GM12878 (cell line): ENCODE data around the gene MKX. TPM values are rescaled to one million over a fixed set of nuclear protein-coding genes. Genes with fewer than 3 reads are reported as not detected.

Experiments
- ATAC-seq: fragments of 200-7000 bp; cut with Tn5 transposase; 3 replicates; pipeline ENCODE4 v1.9.1; 2020; ENCODE audit warnings: mild to moderate bottlenecking, moderate library complexity
- BruUV-seq: library from RNA; stranded (reverse); fragments of 400-500 nt; replicated peaks from 2 replicates; lab custom pipeline; 2021; lab: Mats Ljungman, UMichigan
- CTCF ChIA-PET: fragments of 300-600 bp; sonication (Branson Sonifier 250); formaldehyde crosslinking; extraction: SDS; loops from one replicate; lab custom pipeline; 2021; ENCODE audit warnings: inconsistent platforms; lab: Yijun Ruan, JAX
- POLR2A ChIA-PET: fragments of 350-600 bp; formaldehyde crosslinking; extraction: SDS; loops from one replicate; lab custom pipeline; 2021; ENCODE audit warnings: inconsistent platforms; lab: Charles Lee
- RAD21 ChIA-PET: fragments of 300-600 bp; sonication (Branson Sonifier 250); formaldehyde crosslinking; loops from one replicate; lab custom pipeline; 2023; ENCODE audit warnings: antibody characterized with exemption; ENCODE audit not compliant: unreplicated experiment; lab: Charles Lee
- SMC1A ChIA-PET: fragments of 300-600 bp; sonication (Branson Sonifier 250); formaldehyde crosslinking; loops from one replicate; lab custom pipeline; 2023; ENCODE audit not compliant: unreplicated experiment, uncharacterized antibody; lab: Charles Lee
- DNase-seq: peaks from one replicate; pipeline ENCODE4 v3.0.0-alpha.2; 2011; ENCODE audit warnings: low read depth, low spot score
- FAIRE-seq: peaks from 3 replicates; lab custom pipeline; 2011; peaks lifted over from hg19 to GRCh38; lab: Jason Lieb, UNC
- H2AFZ ChIP-seq: 2 replicates; pipeline ENCODE4 v1.6.0; 2011; ENCODE audit warnings: low read depth, low read length, control low read depth; ENCODE audit not compliant: control insufficient read depth
- H3K27ac ChIP-seq: 2 replicates; pipeline ENCODE4 v1.5.1; 2011; ENCODE audit warnings: control low read depth; ENCODE audit not compliant: control insufficient read depth, insufficient read depth
- H3K27me3 ChIP-seq, 2 experiments: replicated peaks in 1 of 2; 2 replicates each; pipeline versions ENCODE4 v1.6.0 to v1.6.1; 2011; ENCODE audit warnings: low read length in 1 of 2; ENCODE audit not compliant: control insufficient read depth in 2 of 2, insufficient read depth in 2 of 2
- H3K36me3 ChIP-seq, 2 experiments: 2 replicates each; pipeline ENCODE4 v1.5.1; 2011; ENCODE audit warnings: low read length in 1 of 2; ENCODE audit not compliant: control insufficient read depth in 2 of 2, insufficient read depth in 2 of 2
- H3K4me1 ChIP-seq: 2 replicates; pipeline ENCODE4 v1.6.1; 2011; ENCODE audit warnings: mild to moderate bottlenecking, low read length, moderate library complexity, mixed read lengths; ENCODE audit not compliant: control insufficient read depth, insufficient read depth
- H3K4me2 ChIP-seq: 2 replicates; pipeline ENCODE4 v1.6.0; 2011; ENCODE audit warnings: control low read depth; ENCODE audit not compliant: control insufficient read depth, insufficient read depth
- H3K4me3 ChIP-seq: fragments of 200-600 bp; sonication (generic); 2 replicates; pipeline ENCODE4 v1.5.1; 2016
- H3K79me2 ChIP-seq: 2 replicates; pipeline ENCODE4 v1.6.0; 2011; ENCODE audit warnings: low read length; ENCODE audit not compliant: control insufficient read depth, insufficient read depth
- H3K9ac ChIP-seq: 2 replicates; pipeline ENCODE4 v1.8.0; 2011; ENCODE audit warnings: low read length, control low read depth, mixed read lengths; ENCODE audit not compliant: control insufficient read depth, insufficient read depth
- H3K9me3 ChIP-seq: replicated peaks from 3 replicates; pipeline ENCODE4 v1.5.1; 2011; ENCODE audit warnings: mild to moderate bottlenecking, low read length; ENCODE audit not compliant: control insufficient read depth, insufficient read depth
- H4K20me1 ChIP-seq: 2 replicates; pipeline ENCODE4 v1.6.0; 2011; ENCODE audit not compliant: control insufficient read depth, insufficient read depth
- CHD2 ChIP-seq: IDR thresholded peaks from 2 replicates; pipeline ENCODE4 v1.6.1; 2011; ENCODE audit warnings: low read depth, low read length, improper control_type of control experiment, borderline replicate concordance
- EZH2 ChIP-seq: IDR thresholded peaks from 2 replicates; pipeline ENCODE4 v1.6.1; 2012; ENCODE audit warnings: low read depth, mild to moderate bottlenecking, control low read depth, inconsistent platforms, low read length, borderline replicate concordance; ENCODE audit not compliant: control insufficient read depth
- KAT2A ChIP-seq: conservative IDR thresholded peaks from 2 replicates; pipeline ENCODE4 v1.6.1; 2011; ENCODE audit warnings: low read depth, low read length; ENCODE audit not compliant: control insufficient read depth
- POLR2AphosphoS5 ChIP-seq: IDR thresholded peaks from 2 replicates; pipeline ENCODE4 v1.6.1; 2011; ENCODE audit warnings: mild to moderate bottlenecking, low read length, inconsistent platforms
- RBBP5 ChIP-seq: fragments of 200-600 bp; sonication (generic); conservative IDR thresholded peaks from 2 replicates; pipeline ENCODE4 v1.6.1; 2016
- RCOR1 ChIP-seq: conservative IDR thresholded peaks from 2 replicates; pipeline ENCODE4 v1.6.1; 2012; ENCODE audit warnings: low read depth, low read length, improper control_type of control experiment
- RUNX3 ChIP-seq: IDR thresholded peaks from 2 replicates; pipeline ENCODE4 v1.6.1; 2012; ENCODE audit warnings: low read length, inconsistent platforms
- TCF3 ChIP-seq: IDR thresholded peaks from 2 replicates; pipeline ENCODE4 v1.6.1; 2012; ENCODE audit warnings: low read depth, mild to moderate bottlenecking, low read length, borderline replicate concordance; ENCODE audit not compliant: insufficient read depth
- YY1 ChIP-seq: IDR thresholded peaks from 2 replicates; pipeline ENCODE4 v1.6.1; 2011; ENCODE audit warnings: low read depth, mild to moderate bottlenecking, low read length
- WGBS: methylation state at CpG from one replicate; pipeline ENCODE4 v1.1.6; 2016; ENCODE audit warnings: low lambda C conversion rate; ENCODE audit not compliant: insufficient replicate concordance, insufficient coverage; ENCODE audit errors: missing lambda C conversion rate; 5-methylcytosine and 5-hydroxymethylcytosine counted together
- in situ Hi-C: fragments of 300-500 bp; cut with MboI; formaldehyde crosslinking; loops from 9 replicates; pipeline ENCODE4 v1.14.3; 2018; ENCODE audit warnings: mixed read lengths
- intact Hi-C: fragments of 100-400 bp; cut with micrococcal nuclease; formaldehyde crosslinking; loops from one replicate; pipeline ENCODE4 v1.14.2; 2022; ENCODE audit not compliant: unreplicated experiment
- polyA plus RNA-seq, 11 experiments: library from polyadenylated mRNA; depleted of rRNA in 4 of 11; unstranded in 6 of 11; stranded (reverse) in 5 of 11; fragments of >200 nt; fragmentation: Nextera tagmentation in 4 of 11; fragmentation: Illumina TruSeq in 1 of 11; extraction: Ambion mirVana in 4 of 11; extraction: Trizol in 1 of 11; gene quantifications; 1 replicate in 1 of 11; 2 replicates in 10 of 11; pipeline versions ENCODE4 v1.2.1 to v1.2.3, GENCODE V29; 2011 to 2016; ENCODE audit warnings: inconsistent platforms in 2 of 11, missing spikeins in 2 of 11, low read depth in 1 of 11
- total RNA-seq, 4 experiments: library from RNA; depleted of rRNA in 3 of 4; stranded (reverse); fragments of >200 nt in 3 of 4; fragmentation: Illumina TruSeq in 1 of 4; extraction: Trizol in 1 of 4; gene quantifications; 2 replicates each; pipeline versions ENCODE4 v1.2.1 to v1.2.3, GENCODE V29; 2013 to 2021
- TF ChIP-seq, protein P1 (sequence below): IDR thresholded peaks from 2 replicates; pipeline ENCODE4 v1.6.1; 2011; ENCODE audit warnings: borderline replicate concordance, low read depth, mild to moderate bottlenecking, moderate library complexity, mixed read lengths, low read length; ENCODE audit not compliant: insufficient read depth; ENCODE audit errors: extremely low read length
- TF ChIP-seq, protein P2 (sequence below): fragments of 450-650 bp; IDR thresholded peaks from 2 replicates; pipeline ENCODE4 v1.6.1; 2017; ENCODE audit warnings: borderline replicate concordance

MKX gene
- total and polyA plus RNA-seq, 10 of the 15 experiments (the other 5 are each of a cell fraction or from before 2014, with no cell fraction given): not detected

DNA sequence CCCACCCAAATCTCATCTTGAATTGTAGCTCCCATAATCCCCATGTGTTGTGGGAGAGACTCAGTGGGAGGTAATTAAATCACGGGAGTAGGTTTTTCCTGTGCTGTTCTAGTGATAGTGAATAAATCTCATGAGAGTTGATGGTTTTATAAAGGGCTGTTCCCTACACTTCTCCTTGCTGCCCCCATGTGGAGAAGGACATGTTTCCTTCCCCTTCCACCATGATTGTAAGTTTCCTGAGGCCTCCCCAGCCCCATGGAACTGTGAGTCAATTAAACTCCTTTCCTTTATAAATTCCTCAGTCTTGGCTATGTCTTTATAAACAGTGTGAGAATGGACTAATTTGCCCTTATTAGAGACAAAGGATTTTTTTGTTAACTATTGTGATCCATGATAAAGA lies 48.5 kb upstream of the MKX start:
- H2AFZ ChIP-seq: no peak overlapping the region
- no peak overlapping the region for H3K27ac ChIP-seq
- H3K9ac ChIP-seq: no peak overlapping the region
- DNase-seq (no peak), FAIRE-seq (no peak), ATAC-seq (no peak)
- intact Hi-C loops (no loop called here), in situ Hi-C loops (no loop called here)
- no peaks in the 10 kb centered on the region for H3K4me1 ChIP-seq
- BruUV-seq: no TSS peak
- 0% methylated on average over 1 of the region's 1 CpG for WGBS
- ChIA-PET RAD21 (no interaction called here), SMC1A (no interaction called here), POLR2A (no interaction called here), CTCF (no interaction called here)
- no peak overlapping the region for H3K4me3 ChIP-seq
- H3K79me2 ChIP-seq: no peaks in the 10 kb centered on the region
- H3K4me2 ChIP-seq: no peak overlapping the region
- no peaks in the 10 kb centered on the region for H4K20me1 ChIP-seq
- H3K9me3 ChIP-seq: no peaks in the 10 kb centered on the region
- no peaks in the 10 kb centered on the region for H3K36me3 ChIP-seq
- no peaks in the 10 kb centered on the region; a peak in 1 of 4 replicates for H3K27me3 ChIP-seq
- TF ChIP-seq, protein P1, sequence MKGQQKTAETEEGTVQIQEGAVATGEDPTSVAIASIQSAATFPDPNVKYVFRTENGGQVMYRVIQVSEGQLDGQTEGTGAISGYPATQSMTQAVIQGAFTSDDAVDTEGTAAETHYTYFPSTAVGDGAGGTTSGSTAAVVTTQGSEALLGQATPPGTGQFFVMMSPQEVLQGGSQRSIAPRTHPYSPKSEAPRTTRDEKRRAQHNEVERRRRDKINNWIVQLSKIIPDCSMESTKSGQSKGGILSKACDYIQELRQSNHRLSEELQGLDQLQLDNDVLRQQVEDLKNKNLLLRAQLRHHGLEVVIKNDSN: no peak
- TF ChIP-seq, protein P2, sequence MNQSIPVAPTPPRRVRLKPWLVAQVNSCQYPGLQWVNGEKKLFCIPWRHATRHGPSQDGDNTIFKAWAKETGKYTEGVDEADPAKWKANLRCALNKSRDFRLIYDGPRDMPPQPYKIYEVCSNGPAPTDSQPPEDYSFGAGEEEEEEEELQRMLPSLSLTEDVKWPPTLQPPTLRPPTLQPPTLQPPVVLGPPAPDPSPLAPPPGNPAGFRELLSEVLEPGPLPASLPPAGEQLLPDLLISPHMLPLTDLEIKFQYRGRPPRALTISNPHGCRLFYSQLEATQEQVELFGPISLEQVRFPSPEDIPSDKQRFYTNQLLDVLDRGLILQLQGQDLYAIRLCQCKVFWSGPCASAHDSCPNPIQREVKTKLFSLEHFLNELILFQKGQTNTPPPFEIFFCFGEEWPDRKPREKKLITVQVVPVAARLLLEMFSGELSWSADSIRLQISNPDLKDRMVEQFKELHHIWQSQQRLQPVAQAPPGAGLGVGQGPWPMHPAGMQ: no peak
- no peak for TF ChIP-seq RBBP5
- no peak for TF ChIP-seq RCOR1
- TF ChIP-seq, all 136 proteins: peak for 0

DNA sequence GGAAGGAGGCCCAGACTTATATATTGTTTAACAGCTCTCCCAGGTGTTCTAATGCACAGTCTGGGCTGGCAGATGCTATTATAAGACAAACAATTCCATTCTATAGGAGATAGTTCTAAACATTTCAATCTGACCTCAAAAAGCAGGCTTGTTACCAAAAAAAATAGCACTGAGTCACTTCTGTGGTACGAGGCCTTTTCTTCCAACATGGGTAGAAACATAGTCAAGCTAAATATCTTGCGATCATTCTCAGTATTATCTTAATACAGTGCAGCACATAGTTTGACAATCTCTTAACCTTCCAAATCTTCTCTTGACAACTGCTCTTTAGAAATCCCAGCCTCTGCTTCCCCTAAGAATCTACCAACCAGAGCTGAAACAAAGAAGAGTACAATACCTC lies 46.6 kb upstream of the MKX start:
- FAIRE-seq (no peak), ATAC-seq (no peak), DNase-seq (no peak)
- Histone ChIP-seq H4K20me1 (no peaks in the 10 kb centered on the region), H3K36me3 (no peaks in the 10 kb centered on the region), H3K27me3 (no peaks in the 10 kb centered on the region; a peak in 2 of 4 replicates), H3K4me1 (no peaks in the 10 kb centered on the region), H2AFZ (no peak overlapping the region), H3K4me3 (no peak overlapping the region), H3K9me3 (no peaks in the 10 kb centered on the region), H3K27ac (no peak overlapping the region), H3K4me2 (no peak overlapping the region), H3K79me2 (no peaks in the 10 kb centered on the region), H3K9ac (no peak overlapping the region)
- no peak for TF ChIP-seq POLR2AphosphoS5
- no peak for TF ChIP-seq TCF3
- no peak for TF ChIP-seq EZH2
- no peak for TF ChIP-seq YY1
- TF ChIP-seq KAT2A: no peak
- TF ChIP-seq RUNX3: no peak
- no peak for TF ChIP-seq CHD2
- intact Hi-C loops (no loop called here), in situ Hi-C loops (no loop called here)
- POLR2A ChIA-PET: no interaction called here
- RAD21 ChIA-PET: no interaction called here
- SMC1A ChIA-PET: no interaction called here
- WGBS: 45% methylated on average over 2 of the region's 2 CpGs
- no TSS peak for BruUV-seq
- CTCF ChIA-PET: no interaction called here
